Sigmoid colon (tissue), 4 donors: ENCODE data around the gene COG5.

ENCODE experiments used
- CTCF ChIP-seq, 4 experiments: fragments of 450-650 bp in 3 of 4; fragments of 200-600 bp in 1 of 4; IDR thresholded peaks; one replicate each; pipeline ENCODE4 v1.5.1; 2016 to 2019; ENCODE audit warnings: antibody characterized with exemption in 4 of 4, mild to moderate bottlenecking in 3 of 4, moderate library complexity in 2 of 4
- EP300 ChIP-seq, 4 donors: sonication (generic); formaldehyde crosslinking; IDR thresholded peaks; one replicate each; pipeline ENCODE4 v1.6.1; 2017; ENCODE audit warnings: antibody characterized with exemption in 4 of 4
- POLR2A ChIP-seq, 2 donors: fragments of 450-650 bp; IDR thresholded peaks; one replicate each; pipeline ENCODE4 v1.6.1; 2016; ENCODE audit warnings: antibody characterized with exemption in 2 of 2, mild to moderate bottlenecking in 2 of 2, moderate library complexity in 2 of 2

- TF ChIP-seq EP300 (IDR thresholded peaks at IDR 0.05) (no peak), CTCF (IDR thresholded peaks at IDR 0.05) (no peak), POLR2A (IDR thresholded peaks at IDR 0.05) (no peak)
Measured at GRCh38 chr7:107170051-107170915, 393.4 kb downstream of the COG5 start.
